GM19324 (cell line): ENCODE data around the gene NTSR1.

Source experiments
- ATAC-seq: cut with Tn5 transposase; IDR thresholded peaks from one replicate; pipeline ENCODE4 v1.9.1; 2021; ENCODE audit warnings: mild to moderate bottlenecking, moderate library complexity; ENCODE audit not compliant: unreplicated experiment, low FRiP score

NTSR1 gene

DNA sequence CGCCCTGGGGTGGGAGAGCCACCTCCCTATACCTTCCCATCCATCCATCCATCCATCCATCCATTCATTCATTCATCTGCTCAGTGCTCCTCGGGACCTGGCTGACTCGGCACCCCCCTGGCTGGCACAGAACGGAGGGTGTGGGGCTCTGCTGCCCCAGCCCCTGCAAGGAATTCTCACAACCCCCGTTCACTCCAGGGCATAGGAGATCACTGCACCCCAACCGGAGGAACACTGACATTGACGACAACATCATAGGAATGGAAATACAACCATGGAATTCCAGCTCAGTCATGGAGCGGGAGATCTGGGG, 59.6 kb downstream of the NTSR1 start:
- ATAC-seq = no peak

DNA sequence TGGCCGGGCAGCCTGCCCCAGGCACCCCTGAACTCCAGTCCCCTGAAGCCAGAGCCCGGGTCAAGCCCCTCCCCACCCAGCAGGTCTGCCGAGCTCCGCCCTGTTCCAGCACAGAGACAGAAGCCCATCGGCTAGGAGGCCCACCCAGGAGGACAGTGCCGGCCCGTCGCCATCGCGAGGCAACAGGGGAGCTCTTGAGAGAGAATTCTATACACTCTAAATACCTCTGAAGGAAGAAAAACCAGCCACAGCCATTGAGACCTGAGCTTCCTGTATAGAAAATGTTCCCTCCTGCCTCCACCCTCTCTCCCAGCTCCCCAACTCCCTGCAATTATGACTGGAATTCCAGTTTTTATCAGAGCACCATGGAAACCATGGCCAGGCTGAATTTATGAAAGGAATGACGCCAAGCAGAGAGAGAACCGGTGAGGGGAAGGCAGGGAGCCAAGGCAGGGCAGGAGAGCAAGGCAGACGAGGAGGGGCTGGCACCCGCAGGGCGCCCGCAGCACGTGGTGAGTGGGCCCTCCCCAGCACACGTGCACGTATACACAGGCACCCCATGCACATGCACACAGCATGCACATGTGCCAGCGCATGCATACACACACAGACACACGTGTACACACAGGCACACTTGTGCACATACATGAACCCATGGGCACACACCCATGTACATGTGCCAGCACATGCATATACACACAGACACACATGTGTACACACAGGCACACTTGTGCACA, 60.1 kb downstream of the NTSR1 start:
- no peak for ATAC-seq

DNA sequence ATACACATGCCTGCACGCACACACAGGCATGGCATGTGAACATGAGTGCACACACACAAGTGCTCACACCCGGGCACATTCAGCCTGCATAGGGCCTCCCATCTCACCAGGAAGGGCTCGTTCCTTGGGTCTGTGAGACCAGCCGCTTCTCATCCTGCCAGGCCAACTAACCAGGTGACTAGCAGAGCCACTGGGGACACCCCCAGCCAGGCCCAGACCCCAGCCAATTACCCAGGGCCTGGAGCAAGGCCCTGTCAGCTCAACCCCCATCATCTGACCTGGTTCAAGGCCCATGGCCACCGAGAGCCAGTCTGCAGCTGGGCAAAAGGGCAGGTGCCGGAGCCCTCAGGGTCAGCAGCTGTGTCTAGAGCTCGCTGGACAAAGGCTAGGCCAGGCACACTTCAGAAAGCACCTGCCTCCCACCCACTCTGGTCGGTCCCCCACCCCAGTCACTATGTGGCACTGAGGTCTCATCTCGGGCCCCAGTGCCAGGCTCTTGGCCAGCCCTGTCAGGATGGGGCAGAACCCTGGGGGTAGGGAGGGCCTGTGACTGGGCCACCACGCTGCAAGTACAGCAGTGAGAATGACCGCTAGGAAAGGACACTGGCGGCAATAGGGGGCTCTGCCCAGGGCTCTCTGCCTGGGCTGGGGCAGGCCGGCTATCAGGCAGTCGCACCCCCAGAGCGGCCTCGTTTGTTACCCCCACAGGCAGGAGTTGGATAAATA, 60.9 kb downstream of the NTSR1 start:
- no peak for ATAC-seq

DNA sequence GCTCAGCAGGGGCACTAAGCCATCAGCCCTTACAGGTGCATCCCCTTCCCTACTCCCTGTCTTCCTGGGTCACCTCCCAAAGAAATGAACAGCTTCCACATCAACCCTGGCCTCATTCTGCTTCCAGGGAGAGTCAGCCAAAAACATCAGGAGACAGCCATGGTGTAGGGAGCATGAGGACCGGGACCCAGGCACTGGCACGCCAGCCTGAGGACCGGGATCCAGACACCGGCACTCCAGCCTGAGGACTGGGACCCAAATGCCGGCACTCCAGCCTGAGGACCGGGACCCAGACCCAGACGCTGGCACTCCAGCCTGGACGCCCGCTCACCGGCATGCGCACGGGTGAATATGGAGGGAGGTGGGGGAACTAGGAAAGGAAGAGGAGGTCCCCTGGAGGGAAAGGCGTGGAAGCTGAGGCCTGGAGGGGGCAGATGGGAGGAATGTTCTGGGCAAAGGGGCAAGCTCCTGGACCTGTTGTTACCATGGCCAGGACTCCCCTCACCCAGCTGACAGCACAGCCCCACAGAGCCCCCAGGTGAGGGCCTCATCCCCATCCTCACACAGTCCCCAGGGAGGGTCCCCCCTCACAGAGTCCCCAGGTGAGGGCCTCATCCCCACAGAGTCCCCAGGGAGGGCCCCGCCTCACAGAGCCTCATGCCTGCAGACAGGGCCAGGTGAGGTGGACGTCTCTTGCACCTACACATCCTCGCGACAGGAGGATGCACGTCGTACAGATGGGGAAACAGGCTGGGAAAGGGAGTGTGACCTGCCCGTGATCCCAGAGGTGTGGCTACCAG, 61.7 kb downstream of the NTSR1 start:
- no peak for ATAC-seq

DNA sequence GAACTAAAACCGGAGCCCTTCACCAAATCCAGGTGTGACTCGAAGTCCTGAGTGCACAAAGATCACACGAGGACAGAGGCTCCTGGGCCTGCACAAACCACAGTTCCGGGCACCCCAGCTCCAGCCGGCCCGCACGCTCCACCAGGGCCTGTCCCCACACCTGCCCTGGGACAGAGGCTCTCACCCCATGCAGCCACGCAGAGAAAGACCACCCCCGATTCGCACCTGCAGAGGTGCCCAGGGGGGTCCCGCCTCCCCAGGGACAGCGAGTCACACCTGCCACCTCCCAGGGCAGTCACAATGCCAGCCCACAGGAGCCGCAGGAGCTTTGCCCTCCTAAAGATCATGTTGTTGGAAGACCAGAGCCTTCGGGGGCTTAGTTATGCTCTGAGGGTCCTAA, 62.3 kb downstream of the NTSR1 start:
- no peak for ATAC-seq

DNA sequence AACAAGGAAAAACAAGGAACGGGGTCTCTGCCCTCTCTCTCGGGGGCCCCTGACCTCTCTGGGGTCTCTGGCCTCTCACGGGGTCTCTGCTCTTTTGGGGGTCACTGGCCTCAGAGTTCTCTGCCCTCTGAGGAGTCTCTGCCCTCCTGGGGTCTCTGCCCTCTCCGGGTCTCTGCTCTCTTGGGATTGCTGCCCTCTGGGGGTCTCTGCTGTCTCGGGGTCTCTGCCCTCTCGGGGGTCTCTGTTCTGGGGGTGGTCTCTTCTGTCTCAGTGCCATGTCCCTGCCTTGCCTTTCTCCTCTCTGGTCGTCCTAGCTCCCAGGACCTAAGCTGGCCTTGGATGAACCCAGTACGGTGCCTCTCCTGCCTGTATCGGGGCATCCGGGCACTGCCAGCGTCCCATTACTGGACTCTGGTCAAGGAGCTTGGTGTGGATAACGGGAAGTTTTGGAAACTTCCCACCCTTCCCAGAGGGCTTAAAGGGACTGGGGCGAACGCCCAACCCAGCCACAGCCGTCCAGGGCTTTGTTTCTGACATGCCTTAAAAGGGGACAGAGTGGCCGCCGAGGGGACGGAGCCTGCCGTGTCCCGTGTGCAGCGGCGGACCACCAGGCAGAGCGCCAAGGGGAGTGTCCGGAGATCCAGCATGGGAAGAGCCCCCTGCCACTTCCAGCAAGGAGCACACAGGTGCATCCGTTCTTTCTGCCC, 62.9 kb downstream of the NTSR1 start:
- ATAC-seq = no peak

DNA sequence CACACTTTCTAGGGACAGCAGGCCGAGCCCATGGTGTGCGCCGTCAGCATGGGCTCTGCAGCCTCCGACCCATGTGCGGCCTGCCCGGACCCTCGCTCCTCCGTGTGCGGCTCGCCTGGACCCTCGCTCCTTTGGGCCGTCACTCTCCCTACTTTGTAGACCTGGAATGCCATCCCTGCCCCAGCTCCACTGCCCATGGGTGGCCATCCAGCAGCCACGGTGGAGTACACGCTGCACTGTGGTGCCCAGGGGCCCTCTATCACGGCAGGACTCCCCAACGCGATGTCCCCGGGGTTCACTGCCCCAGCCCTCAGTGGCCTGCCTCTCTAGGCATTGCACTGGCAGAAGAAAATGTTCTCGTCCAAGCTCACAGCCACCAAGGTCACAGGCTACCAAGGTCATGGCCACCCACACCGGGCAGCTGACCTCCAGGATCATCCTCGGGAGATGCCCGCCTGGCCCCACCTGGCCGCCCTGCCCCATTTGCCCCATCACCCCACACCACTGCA, 63.5 kb downstream of the NTSR1 start:
- ATAC-seq = no peak

DNA sequence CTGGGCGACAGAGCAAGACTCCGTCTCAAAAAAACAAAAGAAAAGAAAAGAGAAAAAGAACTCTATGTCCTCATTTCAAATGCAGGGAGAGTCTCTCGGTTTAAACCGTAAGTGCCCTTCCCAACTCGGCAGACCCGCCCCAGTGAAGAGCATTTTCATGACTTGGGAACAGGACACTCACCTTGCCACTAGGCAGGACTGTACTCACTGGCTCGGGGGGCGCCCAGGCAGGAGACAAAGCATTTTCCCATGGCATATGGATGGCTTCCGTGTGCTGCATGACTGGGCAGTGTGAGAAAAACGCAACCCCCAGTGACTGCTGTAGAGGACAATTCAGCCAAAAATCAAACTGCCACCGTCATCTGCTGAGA, 64.0 kb downstream of the NTSR1 start:
- ATAC-seq = no peak

DNA sequence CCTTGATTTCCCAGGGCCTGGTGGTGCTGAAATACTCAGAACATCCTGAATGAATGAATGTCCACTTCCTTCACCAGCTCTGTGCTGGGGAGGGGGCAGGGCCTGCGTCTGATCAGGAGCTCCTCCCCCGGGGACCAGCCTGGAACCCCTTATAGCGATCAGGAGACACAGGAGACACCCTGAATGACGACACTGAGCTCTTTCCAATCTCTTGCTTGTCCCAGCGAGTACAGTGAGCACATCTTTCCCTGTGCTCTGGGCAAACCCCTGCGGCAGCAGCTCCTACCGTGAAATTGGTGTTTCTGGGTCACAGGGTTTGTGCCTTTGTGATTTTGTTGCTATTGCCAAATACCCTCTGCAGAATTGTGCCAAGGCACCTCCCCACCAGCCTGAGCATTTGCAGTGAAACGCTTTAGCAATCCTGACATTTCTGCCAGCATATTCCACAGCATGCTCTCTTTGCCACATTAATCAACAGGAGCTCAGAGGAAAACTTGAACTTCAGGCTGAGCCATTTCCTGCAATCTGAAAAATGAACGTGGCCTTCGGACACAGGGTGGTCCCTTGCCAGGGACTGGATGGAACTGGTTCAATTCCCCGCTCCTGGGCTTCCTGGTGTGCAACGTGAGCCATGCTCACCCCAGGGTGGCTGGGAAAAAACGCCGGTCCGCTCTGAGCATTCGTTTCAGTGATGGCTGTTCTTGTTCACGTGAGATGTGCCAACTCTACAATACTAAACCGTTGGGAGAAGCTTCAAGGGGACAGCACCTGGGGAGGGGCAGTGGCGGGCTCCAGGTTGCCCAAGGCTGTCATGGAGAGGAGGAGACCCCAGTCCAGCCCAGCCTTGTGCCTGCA, 64.6 kb downstream of the NTSR1 start:
- ATAC-seq = no peak

DNA sequence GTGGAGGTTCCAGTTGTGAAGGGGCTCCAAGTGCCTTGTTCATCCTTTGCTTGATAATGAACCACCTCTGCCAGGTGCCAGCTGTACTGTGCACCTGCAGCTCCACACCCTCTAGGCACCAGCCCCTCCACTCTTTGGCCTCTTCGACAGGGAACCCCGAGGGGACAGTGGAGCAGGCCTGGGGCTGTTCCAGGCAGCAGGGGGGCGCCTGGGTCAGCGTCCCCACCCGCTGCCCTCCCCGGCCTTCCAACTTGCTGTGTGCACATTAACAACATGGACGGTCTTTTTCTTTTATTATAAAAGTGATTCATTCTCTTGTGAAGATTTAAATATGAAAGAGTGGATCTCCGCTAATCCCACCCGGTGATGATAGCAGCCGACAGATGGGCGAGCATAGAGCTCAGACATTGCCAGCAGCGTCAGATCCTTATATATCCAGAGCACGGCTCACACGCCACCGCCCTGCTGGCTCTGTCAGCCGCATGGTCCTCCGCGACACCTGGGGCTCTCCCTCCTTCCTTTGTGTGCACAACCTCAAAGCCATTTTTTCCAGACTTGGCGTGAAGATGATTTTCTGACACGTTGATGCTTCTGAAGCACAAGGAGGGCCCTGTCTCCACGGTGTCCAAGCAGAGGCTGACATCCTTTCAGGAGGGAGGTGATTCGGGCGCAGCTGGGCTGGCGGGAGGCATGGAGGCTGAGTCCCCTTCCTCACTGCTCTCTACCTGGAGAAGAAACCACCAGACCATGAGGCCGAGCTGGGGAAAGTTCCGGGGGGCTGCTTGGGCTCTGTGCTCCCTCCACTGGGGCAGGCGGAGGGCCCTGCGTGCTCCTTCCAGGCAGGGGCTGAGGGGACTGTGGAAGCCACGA, 65.4 kb downstream of the NTSR1 start:
- no peak for ATAC-seq

DNA sequence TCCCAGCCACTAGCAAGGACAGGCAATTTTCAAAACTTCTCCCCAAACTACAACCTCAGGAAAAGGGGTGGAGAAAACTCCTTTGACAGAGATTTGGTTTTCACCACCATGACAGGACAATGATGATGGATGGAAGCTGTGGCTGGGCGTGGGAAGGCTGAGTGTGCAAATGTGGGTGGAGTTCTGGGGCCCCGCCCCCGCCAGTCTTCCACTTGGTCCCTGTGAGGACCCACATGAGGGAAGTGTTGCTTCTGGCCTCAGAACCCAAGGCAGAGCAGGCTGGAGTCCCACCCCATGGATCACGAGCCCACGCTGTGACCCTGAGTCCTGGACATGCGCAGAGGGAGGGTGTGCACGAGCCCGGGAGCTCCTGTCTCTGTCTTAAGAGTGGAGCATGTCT, 66.1 kb downstream of the NTSR1 start:
- ATAC-seq = no peak

DNA sequence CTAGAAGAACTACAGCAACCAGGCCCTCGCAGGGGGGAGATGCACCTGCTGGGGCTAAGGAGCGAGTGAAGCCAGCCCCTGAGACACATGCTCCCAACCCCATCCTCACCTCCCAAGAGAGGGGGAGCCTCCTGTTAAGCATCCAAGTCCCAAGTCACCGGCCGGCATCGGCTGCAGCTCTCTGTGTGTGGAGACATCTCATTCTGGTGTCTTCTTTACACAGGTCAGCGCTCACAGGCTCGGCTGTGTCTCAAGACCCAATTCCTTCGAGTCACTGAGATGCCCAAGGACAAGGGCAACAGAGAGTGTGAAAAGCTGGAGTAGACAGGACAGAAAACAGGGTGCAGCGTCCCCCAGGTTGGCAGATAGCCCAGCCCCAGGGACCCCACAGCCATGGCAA, 66.6 kb downstream of the NTSR1 start:
- no peak for ATAC-seq

DNA sequence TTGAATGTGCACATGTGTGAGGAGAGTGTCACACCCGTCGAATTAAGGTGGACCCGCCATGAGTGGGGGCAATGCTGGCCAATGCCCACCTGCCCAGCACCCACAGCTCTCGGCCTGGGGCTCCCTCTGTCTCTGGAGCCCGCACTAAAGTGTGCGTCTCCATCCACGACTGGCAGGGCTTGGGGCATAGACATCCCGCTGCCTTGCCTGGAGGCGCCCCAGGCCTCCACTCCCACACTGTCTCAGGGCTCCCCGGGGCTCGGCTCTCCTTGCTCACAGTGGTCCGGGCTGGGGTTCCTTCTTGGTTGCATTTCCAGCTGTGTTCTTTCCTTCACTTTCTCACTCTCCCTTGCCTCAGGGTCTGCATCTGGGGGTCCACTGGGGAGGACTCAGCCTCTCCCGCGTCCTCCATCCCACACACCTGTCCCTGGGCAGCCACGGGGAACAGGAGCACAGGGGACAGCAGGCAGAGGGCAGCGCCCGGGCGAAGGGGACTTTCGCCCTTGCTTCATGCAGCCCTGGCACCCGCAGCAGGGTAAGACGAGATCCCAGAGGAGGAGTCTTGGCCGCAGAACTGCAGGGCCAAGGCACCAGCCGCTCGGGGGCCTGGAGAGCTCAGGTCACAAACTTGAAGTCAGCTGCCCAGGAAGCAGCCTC, 67.5 kb downstream of the NTSR1 start:
- ATAC-seq = no peak

DNA sequence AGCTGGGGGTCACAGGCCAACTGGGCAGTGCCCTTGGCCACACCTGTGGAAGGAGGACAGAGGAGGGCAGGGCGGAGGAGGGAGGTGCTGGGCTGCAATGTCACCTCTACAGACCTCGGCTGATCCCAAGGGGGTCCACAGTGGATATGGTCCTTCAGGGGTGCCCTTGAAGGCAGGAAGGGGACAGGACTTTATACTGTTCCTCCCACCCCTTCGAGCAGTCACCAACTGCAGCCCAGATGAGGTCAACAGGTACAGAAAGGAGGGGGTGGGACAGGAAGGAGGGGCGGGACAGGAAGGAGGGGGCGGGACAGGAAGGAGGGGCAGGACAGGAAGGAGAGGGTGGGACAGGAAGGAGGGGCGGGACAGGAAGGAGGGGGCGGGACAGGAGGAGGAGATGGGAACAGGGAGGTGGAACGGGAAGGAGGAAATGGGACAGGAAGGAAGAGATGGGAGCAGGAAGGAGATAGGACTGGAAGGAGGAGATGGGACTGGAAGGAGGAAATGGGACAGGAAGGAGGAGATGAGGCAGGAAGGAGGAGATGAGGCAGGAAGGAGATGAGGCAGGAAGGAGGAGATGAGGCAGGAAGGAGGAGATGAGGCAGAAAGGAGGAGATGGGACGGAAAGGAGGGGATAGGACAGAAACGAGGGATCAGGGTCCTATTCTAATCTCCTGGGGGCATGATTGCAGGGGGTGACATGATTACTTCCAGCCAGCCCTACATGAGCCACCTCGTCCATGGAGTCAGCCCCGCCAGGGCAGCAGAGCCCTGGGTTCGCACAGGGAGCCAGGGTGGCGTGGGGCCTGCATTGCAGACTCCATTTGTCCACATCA, 68.3 kb downstream of the NTSR1 start:
- no peak for ATAC-seq

DNA sequence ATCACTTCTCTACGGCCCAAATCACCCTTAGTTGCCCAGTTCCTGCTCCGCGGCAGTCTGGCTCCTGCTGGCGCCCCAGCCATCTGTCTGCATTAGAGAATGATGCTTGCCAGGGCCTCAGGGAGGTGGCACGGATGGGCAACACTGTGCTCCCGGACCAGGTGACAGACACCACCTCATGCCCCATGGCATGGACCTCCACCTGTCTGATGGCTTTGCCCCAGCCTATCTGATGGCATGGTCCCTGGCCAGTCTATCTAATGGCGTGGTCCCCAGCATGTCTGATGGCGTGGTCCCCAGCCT, 68.8 kb downstream of the NTSR1 start:
- ATAC-seq = no peak

DNA sequence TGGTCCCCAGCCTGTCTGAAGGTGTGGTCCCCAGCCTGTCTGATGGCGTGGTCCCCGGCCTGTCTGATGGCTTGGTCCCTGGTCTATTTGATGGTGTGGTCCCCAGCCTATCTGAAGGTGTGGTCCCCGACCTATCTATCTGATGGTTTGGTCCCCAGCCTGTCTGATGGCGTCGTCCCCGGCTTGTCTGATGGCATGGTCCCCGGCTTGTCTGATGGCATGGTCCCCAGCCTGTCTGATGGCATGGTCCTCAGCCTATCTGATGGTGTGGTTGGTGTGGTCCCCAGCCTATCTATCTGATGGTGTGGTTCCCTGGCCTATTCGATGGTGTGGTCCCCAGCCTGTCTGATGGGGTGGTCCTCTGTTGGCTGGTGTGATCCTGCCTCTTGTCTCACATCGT, 69.4 kb downstream of the NTSR1 start:
- no peak for ATAC-seq

DNA sequence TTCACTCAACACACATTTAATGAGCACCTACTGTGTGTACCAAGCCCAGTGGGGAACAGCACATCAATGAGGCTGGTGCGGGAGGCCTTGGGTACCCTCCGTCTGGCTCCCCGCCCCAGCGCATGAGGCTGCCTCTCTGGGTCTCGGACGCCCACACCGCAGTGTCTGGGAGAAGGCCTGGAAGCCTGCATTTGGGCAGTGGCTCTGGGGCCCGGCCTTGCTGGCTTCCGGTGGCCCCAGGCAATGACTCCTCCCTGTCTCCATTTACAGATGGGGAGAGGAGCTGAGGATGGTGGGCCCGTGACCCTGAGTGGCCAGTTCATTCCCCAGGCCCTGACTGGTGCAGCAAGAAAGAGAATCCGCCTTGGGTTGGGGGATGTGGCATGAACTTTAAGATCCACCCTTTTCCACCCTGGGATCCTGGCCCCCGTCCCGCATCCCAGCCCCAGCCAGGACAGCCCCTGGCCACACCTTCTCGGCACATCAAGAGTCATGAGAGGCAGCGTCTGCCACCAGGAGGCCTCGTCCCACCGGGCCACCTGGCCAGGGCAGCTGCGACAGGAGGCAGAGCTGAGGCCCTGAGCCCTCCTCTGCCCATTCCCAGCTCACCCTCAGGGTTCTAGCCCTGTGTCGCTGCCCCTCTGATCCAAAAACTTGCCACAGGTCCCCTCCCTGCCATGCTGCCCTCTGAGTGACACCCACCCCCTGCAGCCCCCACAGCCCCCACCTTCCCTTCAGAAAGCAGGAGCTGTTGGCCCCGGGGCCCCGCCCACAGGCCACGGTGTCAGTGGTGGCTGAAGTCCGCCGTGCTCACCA, 70.2 kb downstream of the NTSR1 start:
- no peak for ATAC-seq
